Naive thymus-derived CD4-positive, alpha-beta T cell (primary cell): ENCODE data around the gene IL1RAPL1. TPM values are rescaled to one million over a fixed set of nuclear protein-coding genes. Genes with fewer than 3 reads are reported as not detected.

Experiments used
- ATAC-seq: fragments of 150-1000 bp; cut with Tn5 transposase; 2 replicates; pipeline ENCODE4 v1.10.0; 2021; ENCODE audit warnings: mild to moderate bottlenecking, moderate library complexity
- CTCF ChIA-PET: fragments of 350-600 bp; sonication (Branson Sonifier 250); formaldehyde crosslinking; loops from one replicate; lab custom pipeline; 2021; ENCODE audit warnings: antibody characterized with exemption; lab: Charles Lee
- POLR2A ChIA-PET: fragments of 350-600 bp; sonication (Branson Sonifier 250); formaldehyde crosslinking; loops from one replicate; lab custom pipeline; 2021; ENCODE audit warnings: antibody characterized with exemption, inconsistent platforms; lab: Charles Lee
- DNase-seq, 9 donors: peaks; one replicate each; pipeline versions ENCODE4 v3.0.0 to v3.0.0-alpha.2; 2020 to 2022; ENCODE audit warnings: mixed read lengths in 1 of 9
- H3K27ac ChIP-seq: one replicate; pipeline ENCODE4 v1.7.0; 2013; ENCODE audit warnings: mild to moderate bottlenecking, low read depth, low read length, moderate library complexity
- H3K27me3 ChIP-seq, 2 donors: one replicate each; pipeline ENCODE4 v1.7.0; 2013; ENCODE audit warnings: low read length in 2 of 2, mild to moderate bottlenecking in 2 of 2, moderate library complexity in 2 of 2; ENCODE audit not compliant: control insufficient read depth in 2 of 2, insufficient read depth in 2 of 2
- H3K36me3 ChIP-seq, 3 experiments: 1 replicate in 2 of 3; 2 replicates in 1 of 3; pipeline ENCODE4 v1.7.0; 2013; ENCODE audit warnings: low read length in 3 of 3, mild to moderate bottlenecking in 3 of 3, moderate library complexity in 1 of 3; ENCODE audit not compliant: insufficient read depth in 3 of 3, control insufficient read depth in 2 of 3
- H3K4me1 ChIP-seq, 2 donors: one replicate each; pipeline ENCODE4 v1.7.0; 2013; ENCODE audit warnings: low read length in 2 of 2, mild to moderate bottlenecking in 2 of 2, moderate library complexity in 1 of 2; ENCODE audit not compliant: control insufficient read depth in 2 of 2, insufficient read depth in 2 of 2
- H3K4me3 ChIP-seq: 2 replicates; pipeline ENCODE4 v1.7.0; 2013; ENCODE audit warnings: mild to moderate bottlenecking, low read length
- H3K9me3 ChIP-seq, 3 experiments: 1 replicate in 2 of 3; 2 replicates in 1 of 3; pipeline ENCODE4 v1.7.0; 2013; ENCODE audit warnings: low read length in 3 of 3; ENCODE audit not compliant: control insufficient read depth in 2 of 3
- H3K27ac Mint-ChIP-seq, 9 donors: one replicate each; pipeline ENCODE4 v1.8.0; 2020 to 2022; ENCODE audit warnings: mixed read lengths in 9 of 9, mild to moderate bottlenecking in 8 of 9, moderate library complexity in 5 of 9, inconsistent platforms in 2 of 9
- H3K27me3 Mint-ChIP-seq, 5 donors: one replicate each; pipeline ENCODE4 v1.8.0; 2021 to 2022; ENCODE audit warnings: mixed read lengths in 5 of 5, mild to moderate bottlenecking in 1 of 5
- H3K36me3 Mint-ChIP-seq, 5 donors: one replicate each; pipeline ENCODE4 v1.8.0; 2020 to 2022; ENCODE audit warnings: mixed read lengths in 5 of 5, mild to moderate bottlenecking in 3 of 5, inconsistent platforms in 1 of 5
- H3K4me1 Mint-ChIP-seq, 7 donors: one replicate each; pipeline ENCODE4 v1.8.0; 2020 to 2022; ENCODE audit warnings: mixed read lengths in 7 of 7, mild to moderate bottlenecking in 3 of 7, inconsistent platforms in 1 of 7
- H3K4me3 Mint-ChIP-seq, 10 donors: one replicate each; pipeline ENCODE4 v1.8.0; 2020 to 2022; ENCODE audit warnings: mild to moderate bottlenecking in 10 of 10, mixed read lengths in 10 of 10, moderate library complexity in 6 of 10, inconsistent platforms in 2 of 10
- H3K9me3 Mint-ChIP-seq, 11 donors: one replicate each; pipeline ENCODE4 v1.8.0; 2020 to 2022; ENCODE audit warnings: mixed read lengths in 11 of 11, mild to moderate bottlenecking in 4 of 11, inconsistent platforms in 1 of 11, moderate library complexity in 1 of 11
- intact Hi-C, 2 donors: fragments of 100-400 bp; cut with micrococcal nuclease; formaldehyde crosslinking; loops; one replicate each; pipeline ENCODE4 v1.15.1; 2023
- polyA plus RNA-seq, 2 donors: library from polyadenylated mRNA; unstranded; fragments of 300-500 nt; fragmentation: Illumina TruSeq; gene quantifications; one replicate each; pipeline ENCODE4 v1.2.3, GENCODE V29; 2021
- total RNA-seq, 6 experiments: library from RNA in 5 of 6; stranded (reverse) in 5 of 6; gene quantifications; 1 replicate in 5 of 6; 2 replicates in 1 of 6; pipeline ENCODE4 v1.2.3 and lab custom pipeline; 2021 to 2026

Gene IL1RAPL1
- total and polyA plus RNA-seq, 7 experiments from 2014 or later = not detected

- Mint-ChIP-seq H3K4me3 (no peak overlapping the region), H3K36me3 (no peaks in the 10 kb centered on the region), H3K9me3 (peaks cover 0 to 2% (median 0%) of the 10 kb centered on the region in 11 donors), H3K4me1 (no peaks in the 10 kb centered on the region), H3K27ac (no peak overlapping the region), H3K27me3 (no peaks in the 10 kb centered on the region)
- Histone ChIP-seq H3K27ac (no peak overlapping the region), H3K4me3 (no peak overlapping the region), H3K27me3 (no peaks in the 10 kb centered on the region), H3K4me1 (no peaks in the 10 kb centered on the region), H3K9me3 (no peaks in the 10 kb centered on the region), H3K36me3 (no peaks in the 10 kb centered on the region)
- DNase-seq (no peak), ATAC-seq (no peak)
- intact Hi-C loops = no loop called here
- POLR2A ChIA-PET = no interaction called here
- CTCF ChIA-PET = no interaction called here
These were observed 301.2 kb downstream of the IL1RAPL1 start for GRCh38 chrX:28888416-28888815.

DNA sequence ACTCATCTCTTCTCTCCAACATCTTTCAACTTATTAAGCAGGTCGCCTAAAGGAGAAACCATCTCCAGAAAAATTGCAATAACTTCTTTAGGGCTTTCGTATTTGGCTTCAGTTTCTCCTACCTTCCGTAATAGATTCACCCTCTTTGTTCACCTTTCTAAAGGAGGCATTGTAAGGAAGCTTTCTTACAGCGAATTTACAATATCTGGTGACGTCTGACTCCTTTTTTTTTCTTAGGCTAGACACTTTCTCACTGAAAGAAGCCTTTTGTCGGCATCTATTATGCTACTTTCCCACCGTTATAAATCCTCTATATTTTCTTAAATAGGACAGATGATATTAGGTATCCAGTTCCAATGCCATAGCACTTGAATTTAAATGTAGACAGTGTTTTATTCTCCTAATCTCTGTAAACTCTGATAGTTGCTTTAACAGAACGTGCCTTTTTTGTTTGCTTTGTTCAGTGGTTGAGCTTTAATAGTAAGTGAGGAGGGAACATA lies 302.4 kb downstream of the IL1RAPL1 start:
- Histone ChIP-seq H3K36me3 (no peaks in the 10 kb centered on the region), H3K4me1 (no peaks in the 10 kb centered on the region), H3K27ac (no peak overlapping the region), H3K27me3 (no peaks in the 10 kb centered on the region), H3K4me3 (no peak overlapping the region), H3K9me3 (no peaks in the 10 kb centered on the region)
- Mint-ChIP-seq H3K27me3 (no peaks in the 10 kb centered on the region), H3K4me1 (no peaks in the 10 kb centered on the region), H3K4me3 (no peak overlapping the region), H3K27ac (no peak overlapping the region), H3K9me3 (peaks cover 0 to 2% (median 0%) of the 10 kb centered on the region in 11 donors), H3K36me3 (no peaks in the 10 kb centered on the region)
- ATAC-seq (no peak), DNase-seq (no peak)
- ChIA-PET POLR2A (no interaction called here), CTCF (no interaction called here)
- intact Hi-C loops = no loop called here

DNA sequence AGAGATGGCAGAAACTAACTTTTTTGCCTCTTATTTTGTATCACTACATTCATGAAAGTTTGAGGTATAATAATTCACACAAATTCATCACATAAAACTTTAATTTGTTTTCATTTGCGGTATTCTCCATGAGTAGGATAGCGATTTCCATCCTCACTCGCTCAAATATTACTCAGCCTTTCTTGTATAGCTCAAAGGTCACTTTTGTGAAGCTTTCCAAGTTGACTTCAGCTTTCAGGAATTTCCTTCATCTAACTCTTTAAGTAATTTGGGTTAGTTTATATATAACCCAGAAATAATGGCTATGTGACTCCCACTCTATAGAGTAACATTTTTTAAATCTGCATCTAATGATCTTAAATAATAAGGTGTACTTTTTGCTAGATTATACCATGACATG lies 314.4 kb downstream of the IL1RAPL1 start:
- DNase-seq (no peak), ATAC-seq (no peak)
- no peak overlapping the region for H3K27ac ChIP-seq
- intact Hi-C loops = no loop called here
- no peaks in the 10 kb centered on the region for H3K4me1 Mint-ChIP-seq
- no peaks in the 10 kb centered on the region for H3K27me3 Mint-ChIP-seq
- H3K9me3 ChIP-seq = no peaks in the 10 kb centered on the region
- H3K27ac Mint-ChIP-seq = no peak overlapping the region
- no peaks in the 10 kb centered on the region for H3K36me3 Mint-ChIP-seq
- no peaks in the 10 kb centered on the region for H3K4me1 ChIP-seq
- no peak overlapping the region for H3K4me3 ChIP-seq
- no peaks in the 10 kb centered on the region for H3K27me3 ChIP-seq
- H3K9me3 Mint-ChIP-seq = peaks cover 0 to 9% (median 2%) of the 10 kb centered on the region in 11 donors
- POLR2A ChIA-PET = no interaction called here
- CTCF ChIA-PET = no interaction called here
- no peaks in the 10 kb centered on the region for H3K36me3 ChIP-seq
- H3K4me3 Mint-ChIP-seq = no peak overlapping the region

DNA sequence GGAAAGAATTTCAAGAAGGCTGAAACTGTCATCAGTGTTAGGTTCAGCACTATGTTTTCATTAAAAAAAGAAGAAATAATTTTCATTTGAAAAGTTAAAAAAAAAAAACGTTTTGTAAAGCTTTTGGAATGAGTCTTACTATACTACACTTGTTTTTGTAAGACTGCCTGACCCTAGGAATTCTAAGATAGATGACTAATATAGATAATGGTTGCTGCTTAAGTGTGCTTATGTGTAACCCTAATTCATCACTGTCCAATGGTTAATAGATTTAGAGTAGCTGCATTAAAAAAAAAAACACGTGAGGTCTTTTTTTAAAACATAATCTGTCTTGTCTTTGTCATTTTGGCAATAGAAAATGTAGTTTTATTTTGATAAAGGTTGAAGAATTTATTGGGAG lies 323.2 kb downstream of the IL1RAPL1 start:
- H3K4me3 Mint-ChIP-seq = no peak overlapping the region
- Histone ChIP-seq H3K4me1 (no peaks in the 10 kb centered on the region), H3K9me3 (no peaks in the 10 kb centered on the region), H3K27ac (no peak overlapping the region), H3K27me3 (no peaks in the 10 kb centered on the region), H3K4me3 (no peak overlapping the region), H3K36me3 (no peaks in the 10 kb centered on the region)
- ChIA-PET CTCF (no interaction called here), POLR2A (no interaction called here)
- H3K27me3 Mint-ChIP-seq = no peaks in the 10 kb centered on the region
- peaks cover 0 to 19% (median 0%) of the 10 kb centered on the region in 11 donors for H3K9me3 Mint-ChIP-seq
- ATAC-seq = no peak
- no peak overlapping the region for H3K27ac Mint-ChIP-seq
- H3K4me1 Mint-ChIP-seq = no peaks in the 10 kb centered on the region
- H3K36me3 Mint-ChIP-seq = no peaks in the 10 kb centered on the region
- no peak for DNase-seq
- intact Hi-C loops = no loop called here

- Histone ChIP-seq H3K4me1 (no peaks in the 10 kb centered on the region), H3K27ac (no peak overlapping the region), H3K27me3 (no peaks in the 10 kb centered on the region), H3K36me3 (no peaks in the 10 kb centered on the region), H3K9me3 (no peaks in the 10 kb centered on the region), H3K4me3 (no peak overlapping the region)
- POLR2A ChIA-PET = no interaction called here
- Mint-ChIP-seq H3K9me3 (peaks cover 0 to 6% (median 0%) of the 10 kb centered on the region in 11 donors), H3K4me1 (no peaks in the 10 kb centered on the region), H3K27ac (no peak overlapping the region), H3K4me3 (no peak overlapping the region), H3K36me3 (no peaks in the 10 kb centered on the region), H3K27me3 (no peaks in the 10 kb centered on the region)
- intact Hi-C loops = no loop called here
- CTCF ChIA-PET = no interaction called here
- ATAC-seq (no peak), DNase-seq (no peak)
These were observed 333.1 kb downstream of the IL1RAPL1 start for GRCh38 chrX:28920153-28920943.

- H3K4me3 Mint-ChIP-seq = no peak overlapping the region
- CTCF ChIA-PET = no interaction called here
- DNase-seq = no peak
- ATAC-seq = no peak
- H3K27ac Mint-ChIP-seq = no peak overlapping the region
- H3K4me3 ChIP-seq = no peak overlapping the region
- no peaks in the 10 kb centered on the region for H3K36me3 ChIP-seq
- H3K36me3 Mint-ChIP-seq = no peaks in the 10 kb centered on the region
- no peaks in the 10 kb centered on the region for H3K4me1 ChIP-seq
- no peaks in the 10 kb centered on the region for H3K4me1 Mint-ChIP-seq
- no peaks in the 10 kb centered on the region for H3K9me3 ChIP-seq
- intact Hi-C loops = no loop called here
- no peak overlapping the region for H3K27ac ChIP-seq
- peaks cover 0 to 6% (median 0%) of the 10 kb centered on the region in 11 donors for H3K9me3 Mint-ChIP-seq
- POLR2A ChIA-PET = no interaction called here
- H3K27me3 ChIP-seq = no peaks in the 10 kb centered on the region
- no peaks in the 10 kb centered on the region for H3K27me3 Mint-ChIP-seq
These were observed 334.9 kb downstream of the IL1RAPL1 start for GRCh38 chrX:28922106-28922505.

- Mint-ChIP-seq H3K27me3 (no peaks in the 10 kb centered on the region), H3K4me3 (no peak overlapping the region), H3K9me3 (peaks cover 0 to 4% (median 1%) of the 10 kb centered on the region in 11 donors), H3K4me1 (no peaks in the 10 kb centered on the region), H3K27ac (no peak overlapping the region), H3K36me3 (no peaks in the 10 kb centered on the region)
- H3K27ac ChIP-seq = no peak overlapping the region
- H3K27me3 ChIP-seq = no peaks in the 10 kb centered on the region
- no peaks in the 10 kb centered on the region for H3K4me1 ChIP-seq
- ChIA-PET POLR2A (no interaction called here), CTCF (no interaction called here)
- no peak for ATAC-seq
- H3K4me3 ChIP-seq = no peak overlapping the region
- intact Hi-C loops = no loop called here
- no peaks in the 10 kb centered on the region for H3K9me3 ChIP-seq
- no peaks in the 10 kb centered on the region for H3K36me3 ChIP-seq
- no peak for DNase-seq
These were observed 359.6 kb downstream of the IL1RAPL1 start for GRCh38 chrX:28946846-28947245.
